T-helper 1 cell treated with Interleukin-12 subunit alpha and Interleukin-12 subunit beta and Interleukin-4 antibody, amounts not matched to agents 30 ng/mL and 1 ng/mL, for 36 hours (primary cell): Measurements from ENCODE around the gene AOX1. TPM values are rescaled to one million over a fixed set of nuclear protein-coding genes. Genes with fewer than 3 reads are reported as not detected.
"Not testable (repeated sequence)": the region's sequence is repeated elsewhere in the genome, so short reads cannot be mapped to it uniquely, and the experiment has no call there.

Experiments
- intact Hi-C: fragments of 100-400 bp; cut with micrococcal nuclease; formaldehyde crosslinking; loops from one replicate; pipeline ENCODE4 v1.15.1; 2024
- total RNA-seq: library from RNA; stranded (reverse); gene quantifications from 2 replicates; pipeline ENCODE4 v1.2.3, GENCODE V29; 2022

The AOX1 gene
- total RNA-seq, result 0.32 and 0.34 TPM in 2 replicates

- intact Hi-C loops, result loop anchor here (1.0 kb wide), 1 partner anchor 9 kb away; no protein-coding TSS in a partner anchor
Measured at GRCh38 chr2:200585730-200586643, at the start of gene AOX1. Gene AOX1 (plus strand): TSS chr2:200586014. CDS start chr2:200586109, 95 bp downstream.

DNA sequence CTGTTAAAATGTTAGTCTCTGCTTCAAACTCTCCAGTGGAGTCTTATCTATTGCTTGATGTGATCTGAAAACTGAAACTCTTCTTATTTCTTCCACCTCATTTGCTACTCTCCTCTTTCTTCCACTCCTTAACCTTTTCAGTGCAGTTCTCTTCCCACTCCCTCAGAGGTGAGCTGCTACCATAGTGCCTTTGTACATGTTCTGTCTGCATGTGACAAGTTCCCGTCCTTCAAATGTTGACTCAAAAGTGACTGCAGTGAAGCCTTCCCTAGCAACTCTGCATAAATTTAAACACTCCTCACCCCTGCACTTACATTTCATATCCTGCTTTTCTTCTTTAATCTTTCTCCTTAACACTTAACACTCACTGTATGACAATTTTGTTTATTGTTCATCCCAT is 47.7 kb upstream of the AOX1 start:
- intact Hi-C loops, result no loop called here

GRCh38 chr2:200540793-200541192 is 45.0 kb upstream of the AOX1 start:
- intact Hi-C loops, result no loop called here

- intact Hi-C loops, result not testable (repeated sequence)
Measured at GRCh38 chr2:200566596-200566995, 19.2 kb upstream of the AOX1 start.

GRCh38 chr2:200567932-200568331 is 17.9 kb upstream of the AOX1 start:
- intact Hi-C loops, result no loop called here

DNA sequence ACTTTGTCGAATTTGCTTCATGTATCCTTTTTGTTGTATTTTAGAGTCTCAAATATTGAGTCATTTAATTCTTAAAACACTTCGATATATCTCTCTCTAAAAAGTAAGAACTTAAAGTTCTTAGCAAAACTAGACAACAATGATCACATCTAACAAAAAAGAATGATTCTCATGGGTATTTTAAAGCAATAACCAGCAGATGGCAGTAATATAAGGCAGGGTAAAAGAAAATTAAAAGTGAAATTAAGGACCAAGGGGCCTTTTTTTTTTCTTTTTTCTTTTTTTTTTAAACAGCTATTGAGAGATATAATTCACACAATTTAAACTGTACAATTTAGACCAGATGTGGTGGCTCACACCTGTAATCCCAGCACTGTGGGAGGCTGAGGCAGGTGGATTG is 9.9 kb upstream of the AOX1 start:
- intact Hi-C loops, result loop anchor here (1.0 to 5.0 kb wide), 6 partner anchors 127 to 656 kb away; no protein-coding TSS in a partner anchor

- intact Hi-C loops, result loop anchor here (1.0 to 5.0 kb wide), 4 partner anchors 8 to 655 kb away; no protein-coding TSS in a partner anchor
Measured at GRCh38 chr2:200577027-200577426, 8.8 kb upstream of the AOX1 start.

DNA sequence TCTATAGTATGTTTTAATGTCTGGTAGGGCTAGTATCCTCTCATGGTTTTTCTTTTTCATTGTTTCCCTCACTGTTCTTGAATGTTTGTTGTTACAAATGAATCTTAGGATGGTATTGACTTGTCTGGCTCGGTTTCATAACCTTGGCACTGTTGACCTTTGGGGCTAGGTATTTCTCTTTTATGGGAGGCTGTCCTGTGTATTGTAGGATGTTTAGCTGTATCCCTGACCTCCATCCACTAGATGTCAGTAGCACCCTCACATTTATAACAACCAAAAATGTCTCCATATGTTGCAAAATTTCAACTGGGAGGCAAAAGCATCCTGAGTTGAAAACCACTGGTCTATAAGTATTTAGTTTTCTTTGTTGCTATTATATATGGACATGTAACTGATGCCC is 7.0 kb upstream of the AOX1 start:
- intact Hi-C loops, result loop anchor here (2.0 to 5.0 kb wide), 5 partner anchors 232 to 654 kb away; partner anchors contain the start of gene BZW1

- intact Hi-C loops, result loop anchor here (1.0 kb wide), 1 partner anchor 7 kb away; no protein-coding TSS in a partner anchor
Measured at GRCh38 chr2:200584639-200585038, 1.2 kb upstream of the AOX1 start.

- intact Hi-C loops, result loop anchor here (1.0 kb wide), 1 partner anchor 8 kb away; no protein-coding TSS in a partner anchor
Measured at GRCh38 chr2:200585340-200585729, 479 bp upstream of the AOX1 start.

DNA sequence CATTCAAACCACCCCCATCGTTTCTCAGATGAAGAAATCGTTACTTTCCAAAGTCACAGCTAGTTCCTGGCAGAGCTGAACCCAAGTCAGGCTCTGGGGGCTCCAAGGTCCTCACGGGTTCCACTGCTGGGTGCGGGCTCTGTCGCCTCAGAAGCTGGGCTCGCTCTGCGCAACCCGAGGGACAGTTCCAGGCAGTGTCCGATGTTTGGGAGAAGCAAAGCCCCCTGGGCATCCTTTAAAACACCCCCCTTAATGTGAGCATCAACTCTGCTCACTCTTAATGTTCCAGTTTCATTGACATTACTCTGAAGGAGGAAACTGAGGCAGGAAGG is 796 bp downstream of the AOX1 start:
- intact Hi-C loops, result no loop called here

GRCh38 chr2:200587007-200587616 is 1.3 kb downstream of the AOX1 start:
- intact Hi-C loops, result no loop called here

DNA sequence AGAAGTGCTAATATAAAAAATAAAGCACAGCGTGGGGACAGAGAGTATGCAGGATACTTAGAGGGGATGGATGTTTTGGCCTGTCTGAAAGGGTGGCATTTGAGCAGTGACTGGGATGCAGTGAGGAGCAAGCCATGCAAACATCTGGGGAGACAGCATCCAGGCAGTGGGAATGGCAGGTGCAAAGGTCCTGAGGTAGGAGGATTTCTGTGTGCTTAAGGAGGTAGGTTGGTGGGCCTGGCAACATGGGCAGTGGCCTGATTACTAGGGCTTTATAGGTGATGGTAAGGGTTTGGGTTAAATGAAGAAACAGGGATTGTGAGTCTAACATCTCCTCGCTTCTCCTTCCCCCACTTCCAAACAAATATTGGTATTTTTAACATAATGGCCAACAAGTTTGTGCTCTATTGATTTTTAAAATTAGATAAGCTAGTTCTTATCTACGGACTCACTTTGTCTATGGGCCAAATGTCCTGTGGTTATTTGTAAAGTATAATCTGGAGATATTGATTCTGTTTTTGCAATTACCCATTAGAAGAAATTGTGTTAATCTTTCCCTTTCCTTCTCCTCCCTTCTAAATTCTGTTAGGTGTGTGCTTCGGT is 2.4 kb downstream of the AOX1 start:
- intact Hi-C loops, result no loop called here

GRCh38 chr2:200590090-200590489 is 4.3 kb downstream of the AOX1 start:
- intact Hi-C loops, result no loop called here

DNA sequence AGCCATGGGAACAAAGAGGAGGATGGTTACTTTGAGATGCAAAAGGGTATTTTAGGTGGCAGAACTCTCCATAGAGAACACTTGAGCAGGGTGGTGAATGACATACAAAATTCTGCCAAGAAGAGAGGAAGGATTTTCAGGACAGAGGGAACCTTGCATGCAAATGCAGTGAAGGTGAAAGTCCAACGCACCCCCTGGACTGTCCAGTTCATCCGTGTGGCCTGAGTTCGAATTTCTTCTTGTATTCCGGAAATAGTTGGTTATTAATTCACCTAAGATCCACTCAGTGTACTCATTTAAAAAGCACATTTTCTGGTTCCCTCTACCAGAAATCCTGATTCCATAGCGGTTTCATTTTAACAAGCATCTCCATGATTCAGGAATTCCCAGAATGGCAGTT is 5.5 kb downstream of the AOX1 start:
- intact Hi-C loops, result no loop called here

DNA sequence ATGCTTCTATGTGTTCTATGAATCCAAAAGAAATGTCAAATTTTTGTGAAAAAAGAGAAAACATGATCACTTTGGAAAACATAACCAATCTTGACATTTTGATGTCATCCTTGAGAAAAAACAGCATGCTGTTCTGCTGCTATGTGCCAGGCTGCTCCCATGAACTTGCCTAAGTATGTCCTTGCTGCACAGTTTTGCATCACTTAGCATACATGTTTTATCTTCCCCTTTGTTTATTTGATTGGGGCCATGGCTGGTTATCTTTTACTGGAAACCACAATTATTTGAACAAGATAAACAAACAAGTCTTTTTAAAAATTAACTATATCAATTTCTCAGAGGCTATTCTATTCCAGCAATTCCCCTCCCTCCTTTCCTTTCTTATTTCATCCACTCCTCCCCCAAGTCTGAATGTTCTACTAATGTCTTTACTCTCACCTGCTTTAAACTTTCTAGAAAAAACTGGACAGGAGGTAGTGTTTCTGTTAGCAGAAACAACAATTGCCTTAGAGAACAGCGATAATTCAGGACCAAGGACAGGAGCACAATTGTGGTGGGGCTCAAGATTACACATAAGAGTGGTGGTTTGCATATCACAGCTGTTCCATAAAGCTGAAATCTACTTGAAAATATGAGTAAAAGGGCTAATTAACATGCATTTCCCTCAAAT is 6.7 kb downstream of the AOX1 start:
- intact Hi-C loops, result no loop called here

- intact Hi-C loops, result no loop called here
Measured at GRCh38 chr2:200593905-200594304, 8.1 kb downstream of the AOX1 start.

DNA sequence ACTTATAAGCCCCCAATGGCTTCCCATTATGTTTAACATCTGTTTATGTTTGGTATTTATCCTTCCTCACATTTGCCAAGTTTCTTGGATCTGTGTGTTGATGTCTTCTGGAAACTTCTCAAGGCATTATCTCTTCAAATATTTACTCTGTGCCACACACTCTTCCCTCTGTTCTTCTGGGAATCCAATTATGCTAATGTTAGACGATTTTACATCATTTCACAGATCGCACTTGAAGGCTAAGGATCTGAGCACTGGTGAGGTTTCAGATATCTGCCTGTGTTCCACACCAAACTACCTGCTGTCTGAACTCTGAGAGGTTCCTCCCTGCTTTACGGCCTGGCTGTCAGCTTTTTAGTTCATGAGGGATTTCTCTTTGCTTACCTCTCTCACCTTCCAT is 10.1 kb downstream of the AOX1 start:
- intact Hi-C loops, result no loop called here

DNA sequence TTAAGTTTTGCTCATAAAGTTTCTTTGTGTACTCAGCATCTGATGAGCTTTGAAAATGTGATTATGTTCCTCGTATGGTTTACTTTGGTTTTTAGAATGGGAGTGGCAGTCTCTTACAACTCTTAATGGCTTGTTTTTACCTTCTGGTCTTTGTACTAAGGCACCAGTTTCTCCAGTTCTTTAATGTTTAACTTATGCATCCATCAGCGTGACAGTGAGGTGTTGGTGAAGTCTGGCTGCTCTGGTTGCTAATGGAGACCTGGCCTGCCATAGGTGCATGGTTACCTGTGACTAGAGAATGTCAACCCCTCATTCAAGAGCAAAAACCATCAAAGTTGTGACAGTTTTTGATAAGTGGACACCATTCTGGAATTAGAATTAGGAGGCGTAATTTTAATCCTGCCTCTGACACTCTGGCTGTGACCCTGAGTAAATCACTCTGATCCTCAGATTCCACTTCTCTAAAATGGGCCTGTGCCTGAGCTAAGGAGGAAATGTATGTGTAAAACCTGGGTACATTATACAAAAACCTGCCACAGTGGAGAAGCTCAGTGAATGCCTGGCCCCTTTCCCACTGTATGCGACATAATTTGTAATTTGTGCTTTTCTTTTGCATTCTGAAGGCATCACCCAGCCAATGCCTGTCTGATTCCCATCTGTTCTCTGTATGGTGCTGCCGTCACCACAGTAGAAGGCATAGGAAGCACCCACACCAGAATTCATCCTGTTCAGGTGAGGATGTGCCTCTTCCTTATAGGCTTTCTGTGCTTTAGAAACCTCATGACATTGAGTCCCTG is 11.2 kb downstream of the AOX1 start:
- intact Hi-C loops, result no loop called here

DNA sequence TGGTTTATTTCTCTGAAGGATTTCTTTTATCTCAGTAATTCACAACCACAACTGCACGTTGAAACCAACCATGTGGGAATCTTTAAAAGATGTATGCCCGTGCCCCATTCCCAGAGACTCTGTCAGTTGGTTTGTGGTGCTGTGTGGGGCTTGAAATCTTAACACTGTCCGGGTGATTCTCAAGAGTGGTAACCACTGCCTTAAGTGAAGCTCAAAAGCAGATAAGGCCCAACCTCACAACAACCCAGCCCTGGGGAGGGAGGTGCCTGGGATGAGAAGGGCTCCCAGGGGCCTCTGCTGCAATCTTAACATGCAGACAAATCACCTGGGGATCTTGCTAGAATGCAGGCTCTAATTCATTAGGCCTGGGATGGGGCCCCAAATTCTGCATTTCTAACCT is 13.4 kb downstream of the AOX1 start:
- intact Hi-C loops, result no loop called here
